Panc1 (cell line): ENCODE results near the gene MTA3. TPM values are rescaled to one million over a fixed set of nuclear protein-coding genes. Genes with fewer than 3 reads are reported as not detected.

Source experiments
- ATAC-seq: fragments of 200-7000 bp; cut with Tn5 transposase; 2 replicates; pipeline ENCODE4 v1.9.1; 2020; ENCODE audit warnings: mild to moderate bottlenecking, moderate library complexity
- BruUV-seq: library from RNA; stranded (reverse); fragments of 400-500 nt; replicated peaks from 2 replicates; lab custom pipeline; 2021; lab: Mats Ljungman, UMichigan
- CTCF ChIA-PET: fragments of 300-600 bp; sonication (Branson Sonifier 250); formaldehyde crosslinking; loops from one replicate; lab custom pipeline; 2022; ENCODE audit warnings: antibody characterized with exemption; lab: Charles Lee
- POLR2A ChIA-PET: fragments of 300-600 bp; sonication (Branson Sonifier 250); formaldehyde crosslinking; loops from one replicate; lab custom pipeline; 2022; ENCODE audit warnings: antibody characterized with exemption; lab: Charles Lee
- DNase-seq: peaks from one replicate; pipeline ENCODE4 v3.0.0-alpha.2; 2010; ENCODE audit warnings: low read depth, low spot score
- H3K27ac ChIP-seq: 2 replicates; pipeline ENCODE4 v1.5.1; 2011; ENCODE audit warnings: mild to moderate bottlenecking, low read length, inconsistent platforms
- H3K27me3 ChIP-seq: fragments of 200-500 bp; sonication (Bioruptor generic); 2 replicates; pipeline ENCODE4 v1.6.0; 2014; ENCODE audit warnings: low read length, inconsistent platforms; ENCODE audit not compliant: control insufficient read depth, insufficient read depth
- H3K36me3 ChIP-seq: fragments of 200-500 bp; sonication (Bioruptor generic); 2 replicates; pipeline ENCODE4 v1.5.1; 2014; ENCODE audit warnings: inconsistent platforms, mild to moderate bottlenecking, low read length, moderate library complexity; ENCODE audit not compliant: control insufficient read depth, insufficient read depth
- H3K4me1 ChIP-seq: 2 replicates; pipeline ENCODE4 v1.5.1; 2011; ENCODE audit warnings: inconsistent platforms, mild to moderate bottlenecking, low read length, moderate library complexity; ENCODE audit not compliant: control insufficient read depth, insufficient read depth
- H3K4me3 ChIP-seq, 2 experiments: 2 replicates each; pipeline ENCODE4 v1.5.1; 2011 to 2012; ENCODE audit warnings: low read depth in 2 of 2, low read length in 2 of 2, mild to moderate bottlenecking in 2 of 2, inconsistent platforms in 1 of 2, moderate library complexity in 1 of 2
- H3K9me3 ChIP-seq: fragments of 200-500 bp; sonication (Bioruptor generic); 2 replicates; pipeline ENCODE4 v1.5.1; 2014; ENCODE audit warnings: low read depth, mild to moderate bottlenecking, inconsistent platforms, low read length, moderate library complexity; ENCODE audit not compliant: control insufficient read depth, insufficient read depth
- POLR2AphosphoS5 ChIP-seq: IDR thresholded peaks from 2 replicates; pipeline ENCODE4 v1.6.1; 2012; ENCODE audit warnings: mild to moderate bottlenecking, low read depth, low read length, moderate library complexity
- SIN3A ChIP-seq: IDR thresholded peaks from 2 replicates; pipeline ENCODE4 v1.6.1; 2012; ENCODE audit warnings: low read depth, mild to moderate bottlenecking, low read length, moderate library complexity, borderline replicate concordance; ENCODE audit not compliant: insufficient read depth
- TCF7L2 ChIP-seq: IDR thresholded peaks from 2 replicates; pipeline ENCODE4 v1.6.1; 2011; ENCODE audit warnings: mild to moderate bottlenecking, low read depth, low read length, inconsistent platforms
- in situ Hi-C: cut with HindIII; loops from 2 replicates; pipeline ENCODE4 v1.10.0; 2016; ENCODE audit warnings: low sequenced_read_pairs, low pct_unique_long_range_greater_than_20kb
- intact Hi-C: fragments of 100-400 bp; cut with micrococcal nuclease; formaldehyde crosslinking; loops from one replicate; pipeline ENCODE4 v1.10.0; 2022; ENCODE audit not compliant: unreplicated experiment
- total RNA-seq: library from RNA; stranded (reverse); gene quantifications from one replicate; pipeline ENCODE4 v1.2.1, GENCODE V29; 2021; ENCODE audit not compliant: unreplicated experiment
- TF ChIP-seq, protein P1 (sequence below): fragments of 450-650 bp; IDR thresholded peaks from 2 replicates; pipeline ENCODE4 v1.5.1; 2017; ENCODE audit warnings: mild to moderate bottlenecking
- TF ChIP-seq, protein P2 (sequence below), 2 experiments: IDR thresholded peaks; 2 replicates each; pipeline ENCODE4 v1.6.1; 2011 to 2012; ENCODE audit warnings: low read depth in 2 of 2, control low read depth in 1 of 2, low read length in 1 of 2, mild to moderate bottlenecking in 1 of 2, moderate library complexity in 1 of 2; ENCODE audit not compliant: insufficient read depth in 1 of 2

The MTA3 gene
- total RNA-seq, 1 experiment from 2014 or later = 65.6 TPM

DNA sequence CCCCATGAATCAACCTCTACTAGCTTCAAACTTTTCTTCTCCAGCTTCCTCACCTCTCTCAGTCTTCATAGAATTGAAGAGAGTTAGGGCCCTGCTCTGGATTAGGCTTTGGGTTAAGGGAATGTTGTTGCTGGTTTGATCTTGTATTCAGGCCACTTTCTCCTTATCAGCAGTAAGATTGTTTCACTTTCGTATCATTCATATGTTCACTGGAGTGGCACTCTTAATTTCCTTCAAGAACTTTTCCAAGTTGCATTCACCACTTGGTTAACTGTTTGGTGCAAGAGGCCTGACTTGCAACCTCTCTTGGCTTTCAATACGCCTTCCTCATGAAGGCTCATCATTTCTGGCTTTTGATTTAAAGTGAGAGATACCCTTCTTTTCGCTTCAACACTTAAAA lies 172.7 kb downstream of the MTA3 start:
- intact Hi-C loops = no loop called here
- ATAC-seq (no peak), DNase-seq (no peak)
- Histone ChIP-seq H3K27ac (no peak overlapping the region), H3K4me1 (no peaks in the 10 kb centered on the region), H3K36me3 (no peaks in the 10 kb centered on the region), H3K4me3 (no peak overlapping the region), H3K9me3 (no peaks in the 10 kb centered on the region), H3K27me3 (no peaks in the 10 kb centered on the region)
- BruUV-seq = no TSS peak
- CTCF ChIA-PET = interaction anchor here (0.5 kb wide), 1 partner anchor 380 kb away, joined by 5 read pairs; the partner anchor contains the start of gene COX7A2L
- in situ Hi-C loops = no loop called here
- no peak for TF ChIP-seq SIN3A
- TF ChIP-seq, protein P1, sequence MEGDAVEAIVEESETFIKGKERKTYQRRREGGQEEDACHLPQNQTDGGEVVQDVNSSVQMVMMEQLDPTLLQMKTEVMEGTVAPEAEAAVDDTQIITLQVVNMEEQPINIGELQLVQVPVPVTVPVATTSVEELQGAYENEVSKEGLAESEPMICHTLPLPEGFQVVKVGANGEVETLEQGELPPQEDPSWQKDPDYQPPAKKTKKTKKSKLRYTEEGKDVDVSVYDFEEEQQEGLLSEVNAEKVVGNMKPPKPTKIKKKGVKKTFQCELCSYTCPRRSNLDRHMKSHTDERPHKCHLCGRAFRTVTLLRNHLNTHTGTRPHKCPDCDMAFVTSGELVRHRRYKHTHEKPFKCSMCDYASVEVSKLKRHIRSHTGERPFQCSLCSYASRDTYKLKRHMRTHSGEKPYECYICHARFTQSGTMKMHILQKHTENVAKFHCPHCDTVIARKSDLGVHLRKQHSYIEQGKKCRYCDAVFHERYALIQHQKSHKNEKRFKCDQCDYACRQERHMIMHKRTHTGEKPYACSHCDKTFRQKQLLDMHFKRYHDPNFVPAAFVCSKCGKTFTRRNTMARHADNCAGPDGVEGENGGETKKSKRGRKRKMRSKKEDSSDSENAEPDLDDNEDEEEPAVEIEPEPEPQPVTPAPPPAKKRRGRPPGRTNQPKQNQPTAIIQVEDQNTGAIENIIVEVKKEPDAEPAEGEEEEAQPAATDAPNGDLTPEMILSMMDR = no peak
- no peak for TF ChIP-seq TCF7L2
- TF ChIP-seq, protein P2, sequence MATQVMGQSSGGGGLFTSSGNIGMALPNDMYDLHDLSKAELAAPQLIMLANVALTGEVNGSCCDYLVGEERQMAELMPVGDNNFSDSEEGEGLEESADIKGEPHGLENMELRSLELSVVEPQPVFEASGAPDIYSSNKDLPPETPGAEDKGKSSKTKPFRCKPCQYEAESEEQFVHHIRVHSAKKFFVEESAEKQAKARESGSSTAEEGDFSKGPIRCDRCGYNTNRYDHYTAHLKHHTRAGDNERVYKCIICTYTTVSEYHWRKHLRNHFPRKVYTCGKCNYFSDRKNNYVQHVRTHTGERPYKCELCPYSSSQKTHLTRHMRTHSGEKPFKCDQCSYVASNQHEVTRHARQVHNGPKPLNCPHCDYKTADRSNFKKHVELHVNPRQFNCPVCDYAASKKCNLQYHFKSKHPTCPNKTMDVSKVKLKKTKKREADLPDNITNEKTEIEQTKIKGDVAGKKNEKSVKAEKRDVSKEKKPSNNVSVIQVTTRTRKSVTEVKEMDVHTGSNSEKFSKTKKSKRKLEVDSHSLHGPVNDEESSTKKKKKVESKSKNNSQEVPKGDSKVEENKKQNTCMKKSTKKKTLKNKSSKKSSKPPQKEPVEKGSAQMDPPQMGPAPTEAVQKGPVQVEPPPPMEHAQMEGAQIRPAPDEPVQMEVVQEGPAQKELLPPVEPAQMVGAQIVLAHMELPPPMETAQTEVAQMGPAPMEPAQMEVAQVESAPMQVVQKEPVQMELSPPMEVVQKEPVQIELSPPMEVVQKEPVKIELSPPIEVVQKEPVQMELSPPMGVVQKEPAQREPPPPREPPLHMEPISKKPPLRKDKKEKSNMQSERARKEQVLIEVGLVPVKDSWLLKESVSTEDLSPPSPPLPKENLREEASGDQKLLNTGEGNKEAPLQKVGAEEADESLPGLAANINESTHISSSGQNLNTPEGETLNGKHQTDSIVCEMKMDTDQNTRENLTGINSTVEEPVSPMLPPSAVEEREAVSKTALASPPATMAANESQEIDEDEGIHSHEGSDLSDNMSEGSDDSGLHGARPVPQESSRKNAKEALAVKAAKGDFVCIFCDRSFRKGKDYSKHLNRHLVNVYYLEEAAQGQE (IDR thresholded peaks at IDR 0.05; ENCODE audit: insufficient read depth in 1 of 2, low read depth in 2 of 2, low read length in 1 of 2) = no peak
- TF ChIP-seq POLR2AphosphoS5 = no peak
- POLR2A ChIA-PET = interaction anchor here (0.5 kb wide), 1 partner anchor 138 kb away, joined by 10 read pairs; no protein-coding TSS in a partner anchor

DNA sequence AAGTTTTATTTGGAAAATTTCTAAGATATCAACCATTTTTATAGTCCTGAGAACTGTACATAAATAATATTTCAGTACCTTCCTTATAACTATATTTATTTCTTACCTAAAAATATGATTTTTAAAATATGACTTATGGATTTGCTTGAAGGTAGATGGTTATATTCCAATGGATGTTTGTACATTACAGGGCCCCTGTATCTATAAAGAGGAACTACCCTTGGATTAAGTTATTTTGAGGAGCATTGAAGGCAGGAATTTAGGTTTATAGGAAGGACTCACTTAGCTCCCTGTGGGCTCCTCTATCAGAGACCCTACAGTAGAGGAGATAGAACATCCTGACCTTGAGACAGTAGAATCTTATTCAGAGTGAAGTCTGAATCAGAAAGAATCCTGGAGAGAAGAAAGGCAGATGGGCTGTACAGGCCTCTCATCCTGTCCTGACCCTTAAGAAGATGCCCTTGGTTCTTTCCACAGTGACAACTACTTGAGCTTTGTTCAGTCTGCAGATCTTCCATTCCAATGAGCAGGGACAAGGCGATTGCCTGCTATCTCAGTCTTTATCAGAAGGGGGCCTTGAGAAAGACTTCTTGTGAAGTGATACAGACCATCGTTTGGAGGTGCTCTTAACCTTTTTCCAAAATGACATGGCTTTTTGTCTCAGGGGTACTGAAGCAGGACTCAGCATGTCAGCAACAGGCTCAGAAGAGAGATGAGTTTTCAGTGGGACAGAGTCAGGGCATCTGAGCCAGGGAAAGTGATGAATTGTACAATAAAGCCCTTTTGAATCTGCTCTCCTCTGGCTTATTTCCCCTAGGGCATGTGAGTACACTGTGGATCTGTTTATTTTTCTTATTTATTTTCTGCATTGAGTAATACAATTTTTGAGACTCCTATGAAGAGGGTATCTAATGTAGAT lies 174.6 kb downstream of the MTA3 start:
- no peak overlapping the region for H3K4me3 ChIP-seq
- in situ Hi-C loops (no loop called here), intact Hi-C loops (no loop called here)
- DNase-seq (no peak), ATAC-seq (no peak)
- H3K27me3 ChIP-seq = no peaks in the 10 kb centered on the region
- BruUV-seq = no TSS peak
- TF ChIP-seq POLR2AphosphoS5 (no peak), TCF7L2 (no peak), SIN3A (no peak)
- TF ChIP-seq, protein P2 (IDR thresholded peaks at IDR 0.05; ENCODE audit: insufficient read depth in 1 of 2, low read depth in 2 of 2, low read length in 1 of 2) = no peak
- TF ChIP-seq, protein P1 = no peak
- H3K36me3 ChIP-seq = no peaks in the 10 kb centered on the region
- CTCF ChIA-PET = no interaction called here
- no peaks in the 10 kb centered on the region for H3K4me1 ChIP-seq
- H3K9me3 ChIP-seq = no peaks in the 10 kb centered on the region
- POLR2A ChIA-PET = no interaction called here
- H3K27ac ChIP-seq = no peak overlapping the region
